HTR-8/SVneo (cell line): ENCODE results near the gene CCNF.
A peak's percentile ranks its signal among the peaks of the same experiment; 100 is the strongest.
"Not testable (repeated sequence)": the region's sequence is repeated elsewhere in the genome, so short reads cannot be mapped to it uniquely, and the experiment has no call there.

Experiments
- DNase-seq: peaks from one replicate; pipeline ENCODE4 v3.0.0; 2011; ENCODE audit warnings: low spot score, mixed read lengths; ENCODE audit not compliant: insufficient read length
- FAIRE-seq: peaks from 2 replicates; lab custom pipeline; 2011; peaks lifted over from hg19 to GRCh38; lab: Jason Lieb, UNC

CCNF gene, protein sequence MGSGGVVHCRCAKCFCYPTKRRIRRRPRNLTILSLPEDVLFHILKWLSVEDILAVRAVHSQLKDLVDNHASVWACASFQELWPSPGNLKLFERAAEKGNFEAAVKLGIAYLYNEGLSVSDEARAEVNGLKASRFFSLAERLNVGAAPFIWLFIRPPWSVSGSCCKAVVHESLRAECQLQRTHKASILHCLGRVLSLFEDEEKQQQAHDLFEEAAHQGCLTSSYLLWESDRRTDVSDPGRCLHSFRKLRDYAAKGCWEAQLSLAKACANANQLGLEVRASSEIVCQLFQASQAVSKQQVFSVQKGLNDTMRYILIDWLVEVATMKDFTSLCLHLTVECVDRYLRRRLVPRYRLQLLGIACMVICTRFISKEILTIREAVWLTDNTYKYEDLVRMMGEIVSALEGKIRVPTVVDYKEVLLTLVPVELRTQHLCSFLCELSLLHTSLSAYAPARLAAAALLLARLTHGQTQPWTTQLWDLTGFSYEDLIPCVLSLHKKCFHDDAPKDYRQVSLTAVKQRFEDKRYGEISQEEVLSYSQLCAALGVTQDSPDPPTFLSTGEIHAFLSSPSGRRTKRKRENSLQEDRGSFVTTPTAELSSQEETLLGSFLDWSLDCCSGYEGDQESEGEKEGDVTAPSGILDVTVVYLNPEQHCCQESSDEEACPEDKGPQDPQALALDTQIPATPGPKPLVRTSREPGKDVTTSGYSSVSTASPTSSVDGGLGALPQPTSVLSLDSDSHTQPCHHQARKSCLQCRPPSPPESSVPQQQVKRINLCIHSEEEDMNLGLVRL

DNA sequence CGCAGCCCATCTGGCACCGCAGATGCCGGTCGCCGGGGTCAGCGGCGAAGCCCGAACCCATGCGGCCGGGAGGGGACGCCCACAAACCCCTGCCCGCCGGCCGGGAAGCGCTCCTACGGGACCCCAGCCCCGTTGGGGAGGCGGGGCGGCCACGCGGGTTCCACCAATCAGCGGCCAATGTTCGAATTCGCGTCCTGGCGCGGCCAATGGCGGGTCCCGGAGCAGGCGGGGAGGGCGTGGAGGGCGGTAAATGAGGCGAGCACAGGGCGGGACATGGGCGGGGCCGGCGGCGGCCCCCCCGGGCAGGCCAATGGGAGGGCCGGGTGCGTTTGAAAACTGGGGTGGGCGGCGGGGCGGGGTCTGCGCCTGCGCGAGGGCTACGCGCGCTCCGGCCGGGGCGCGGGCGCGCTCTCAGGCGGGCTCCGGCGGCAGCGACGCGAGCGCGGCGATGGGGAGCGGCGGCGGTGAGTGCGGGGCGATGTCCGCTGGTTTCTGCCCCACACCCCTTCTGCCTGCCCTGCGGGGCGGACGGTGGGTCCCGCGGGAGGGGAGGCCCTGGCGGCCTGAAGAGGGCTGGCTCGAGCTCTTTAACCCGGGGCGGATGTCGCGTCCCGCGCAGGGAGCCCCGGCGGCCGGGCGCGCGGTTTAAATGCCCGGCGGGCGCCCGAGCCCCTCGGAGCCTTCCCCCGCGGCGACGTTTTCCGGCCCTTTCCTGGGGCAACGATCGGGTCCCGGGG is at the start of gene CCNF:
CCNF (plus strand) TSS at position 414 of the 737 bp plus-strand sequence; CDS start at position 449, 35 bp downstream.
- peak; percentile 98 for FAIRE-seq
- peak; percentile 95 for DNase-seq

DNA sequence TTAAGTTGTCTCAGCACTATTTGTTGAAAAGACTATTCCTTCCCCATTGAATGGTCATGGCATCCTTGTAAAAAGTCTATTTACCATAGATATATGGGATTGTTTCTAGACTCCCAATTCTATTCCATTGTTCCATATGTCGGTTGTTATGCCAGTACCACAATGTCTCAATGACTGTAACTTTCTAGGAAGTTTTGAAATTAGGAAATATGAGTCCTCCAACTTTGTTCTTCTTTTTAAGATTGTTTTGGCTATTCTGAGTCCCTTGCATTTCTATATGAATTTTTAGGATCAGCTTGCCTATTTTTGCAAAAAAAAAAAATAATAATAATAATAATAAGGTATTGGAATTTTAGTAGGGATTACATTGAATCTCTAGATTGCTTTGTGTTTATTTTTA is 45.7 kb upstream of the CCNF start:
- FAIRE-seq, result no peak

DNA sequence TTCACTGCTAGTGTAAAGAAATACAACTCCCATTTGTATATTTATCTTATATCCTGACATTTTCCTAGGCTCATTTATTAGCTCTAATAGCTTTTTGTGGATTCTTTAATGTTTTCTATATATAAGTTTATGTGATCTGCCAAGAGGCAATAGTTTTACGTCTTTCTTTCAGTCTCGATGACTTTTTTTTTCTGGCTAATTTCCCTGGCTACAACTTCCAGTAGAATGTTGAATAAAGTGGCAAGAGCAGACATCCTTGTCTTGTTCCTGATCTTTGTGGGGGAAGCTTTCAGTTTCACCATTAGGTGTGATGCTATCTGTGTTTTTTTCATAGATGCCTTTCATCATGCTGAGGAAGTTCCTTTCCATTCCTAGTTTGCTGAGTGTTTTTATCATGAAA is 44.8 kb upstream of the CCNF start:
- DNase-seq (no peak), FAIRE-seq (no peak)

More for the DNA sequence above, 45.7 kb upstream of the CCNF start:
- DNase-seq, result no peak

DNA sequence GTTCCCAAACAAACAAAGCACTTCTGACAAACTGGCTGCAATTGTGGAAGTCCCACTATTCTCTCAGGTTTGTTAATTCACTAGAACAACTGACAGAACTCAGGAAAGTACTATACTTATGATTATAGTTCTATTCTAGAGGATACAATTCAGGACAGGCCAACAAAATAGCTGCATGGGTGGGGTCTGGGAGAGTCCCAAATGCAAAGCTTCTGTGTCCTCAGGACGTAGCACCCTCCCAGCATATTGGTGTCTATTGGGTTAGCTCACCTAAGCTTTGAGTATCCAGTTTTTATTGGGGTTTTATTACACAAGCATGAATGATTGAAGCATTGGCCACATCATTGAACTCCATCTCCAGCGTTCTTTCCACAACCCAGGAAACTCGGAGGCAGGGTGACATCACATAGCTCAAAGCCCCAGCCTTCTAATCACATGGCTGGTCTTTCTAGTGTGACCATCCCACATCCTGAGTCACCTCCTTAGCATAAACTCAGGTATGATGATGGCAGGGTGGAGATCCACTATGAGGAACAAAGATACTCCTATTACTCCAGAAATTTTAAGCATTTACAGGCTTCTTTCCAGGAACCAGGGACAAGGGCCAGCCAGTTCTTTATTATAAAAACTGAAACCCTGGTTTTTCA is 43.9 kb upstream of the CCNF start:
- DNase-seq (no peak), FAIRE-seq (no peak)

GRCh38 chr16:2385982-2386381 is 43.3 kb upstream of the CCNF start:
- DNase-seq, FAIRE-seq: not testable (repeated sequence)

GRCh38 chr16:2386990-2387389 is 42.3 kb upstream of the CCNF start:
- FAIRE-seq, result no peak
- no peak for DNase-seq

- no peak for FAIRE-seq
- no peak for DNase-seq
Measured at GRCh38 chr16:2388139-2388874, 40.9 kb upstream of the CCNF start.

GRCh38 chr16:2388875-2389433 is 40.3 kb upstream of the CCNF start:
- no peak for FAIRE-seq
- DNase-seq, result no peak

- FAIRE-seq, result no peak
- no peak for DNase-seq
Measured at GRCh38 chr16:2392025-2392424, 37.2 kb upstream of the CCNF start.

- no peak for FAIRE-seq
- DNase-seq, result no peak
Measured at GRCh38 chr16:2398520-2398919, 30.7 kb upstream of the CCNF start.

DNA sequence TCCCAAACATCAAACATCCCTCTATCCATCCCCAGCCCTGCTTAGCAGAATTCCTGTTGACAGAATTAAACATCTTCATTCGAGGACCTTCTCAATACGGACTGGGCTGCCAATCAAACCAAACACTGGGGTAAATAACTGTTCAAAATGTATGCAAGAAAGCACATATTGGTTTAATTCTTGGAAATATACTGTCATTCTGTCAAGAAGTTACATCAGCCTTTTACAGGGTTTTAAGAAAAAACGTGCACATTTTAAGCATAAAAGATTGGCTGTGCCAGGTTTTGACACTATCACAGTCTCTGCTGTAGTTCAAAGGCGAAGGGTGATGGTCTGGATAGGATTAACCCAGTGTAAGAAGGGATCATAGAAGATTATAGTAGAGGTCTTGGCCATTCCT is 25.1 kb upstream of the CCNF start:
- FAIRE-seq (no peak), DNase-seq (no peak)

- FAIRE-seq, result no peak
- DNase-seq, result no peak
Measured at GRCh38 chr16:2415085-2415484, 14.2 kb upstream of the CCNF start.

- FAIRE-seq, result no peak
Measured at GRCh38 chr16:2420035-2420434, 9.2 kb upstream of the CCNF start.

DNA sequence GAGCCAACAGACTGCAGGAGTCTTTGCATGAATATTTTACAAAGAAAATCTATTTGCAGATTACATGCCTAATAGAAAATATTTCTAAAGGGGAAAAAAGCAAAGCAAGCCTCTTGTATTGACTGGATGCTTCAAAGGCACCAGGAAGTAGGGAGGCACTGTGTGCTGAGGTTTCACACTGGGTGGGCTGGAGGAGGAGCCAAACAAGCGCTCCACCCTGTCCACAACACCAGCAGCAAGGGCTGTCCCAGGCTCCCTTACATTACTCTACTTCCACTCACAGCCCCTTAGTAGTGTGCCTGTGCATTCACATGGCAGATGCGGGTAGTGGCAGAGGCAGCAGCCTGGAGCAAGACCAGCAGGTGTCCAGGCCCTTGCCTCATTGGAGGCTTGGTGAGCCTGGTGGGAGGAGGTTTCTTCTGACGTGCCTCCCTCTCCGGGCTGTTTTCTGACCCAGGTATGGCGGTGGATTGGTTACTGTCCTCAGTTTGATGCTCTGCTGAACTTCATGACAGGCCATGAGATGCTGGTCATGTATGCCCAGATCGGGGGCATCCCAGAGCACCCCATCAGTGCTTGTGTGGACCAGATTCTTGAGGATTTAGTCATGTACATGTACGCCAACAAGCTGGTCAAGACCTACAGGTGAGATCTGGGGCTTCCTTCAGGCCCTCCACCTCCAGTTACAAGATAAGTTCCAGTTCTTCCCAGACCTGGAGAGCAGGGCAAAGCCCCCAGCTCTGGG is 7.0 kb upstream of the CCNF start:
- no peak for FAIRE-seq

More at GRCh38 chr16:2420035-2420434, 9.2 kb upstream of the CCNF start:
- no peak for DNase-seq

GRCh38 chr16:2424061-2425007 is 4.9 kb upstream of the CCNF start:
- no peak for FAIRE-seq

More for the DNA sequence above, 7.0 kb upstream of the CCNF start:
- DNase-seq, result no peak

DNA sequence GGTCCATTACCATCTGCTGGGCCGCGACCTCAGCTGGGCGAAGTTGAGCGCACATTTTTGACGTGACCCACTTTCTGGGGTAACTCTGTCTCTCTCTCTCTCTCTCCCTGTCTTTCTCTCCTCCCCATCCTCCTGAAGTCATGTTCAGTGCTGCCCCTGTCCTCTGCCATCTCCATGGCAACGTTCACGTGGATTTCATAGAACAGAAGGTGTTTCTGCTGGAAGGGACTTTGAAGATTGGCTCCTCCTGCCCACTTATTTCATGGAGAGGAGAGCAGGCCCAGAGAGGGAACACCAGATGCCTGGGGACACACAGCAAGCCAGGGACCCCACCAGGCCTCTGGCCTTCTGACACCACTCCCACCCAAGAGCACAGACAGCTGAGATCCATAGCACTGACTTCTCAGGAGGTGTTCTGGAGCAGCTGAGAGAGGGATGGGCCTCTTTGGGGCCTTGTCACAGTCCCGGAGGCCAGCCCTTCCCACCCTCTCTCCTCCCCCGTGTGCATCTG is 4.2 kb upstream of the CCNF start:
- DNase-seq, result no peak
- no peak for FAIRE-seq

More at GRCh38 chr16:2424061-2425007, 4.9 kb upstream of the CCNF start:
- no peak for DNase-seq

DNA sequence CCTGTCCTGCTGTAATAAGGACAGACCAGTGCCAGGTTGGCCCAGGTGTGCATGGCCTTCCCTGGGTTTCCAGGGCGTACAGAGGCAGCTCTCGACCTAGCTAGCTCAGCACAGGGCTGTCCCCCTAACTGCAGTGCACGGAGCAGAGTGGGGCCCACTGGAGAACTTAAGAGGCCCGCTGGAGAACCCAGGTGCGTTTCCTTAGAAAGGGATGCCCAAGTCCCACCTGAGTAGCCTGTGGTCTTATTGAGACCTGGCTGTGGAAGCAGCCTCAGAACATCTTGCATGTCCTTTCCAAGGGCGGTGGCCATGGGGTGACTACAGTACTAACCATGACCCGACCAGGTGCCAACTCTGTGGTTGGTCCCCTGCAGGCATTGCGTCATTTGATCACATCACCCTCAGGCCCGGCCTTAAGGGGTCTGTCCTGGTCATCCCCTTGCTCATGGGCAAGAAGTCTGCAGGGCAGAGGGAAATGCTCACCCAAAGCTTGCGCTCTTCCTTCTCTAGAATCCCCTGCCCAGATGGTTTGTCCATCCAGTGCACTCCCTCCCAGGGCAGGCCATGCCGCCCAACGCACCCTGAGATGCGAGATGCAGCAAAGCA is 3.3 kb upstream of the CCNF start:
- FAIRE-seq, result no peak

More for the DNA sequence above, 3.3 kb upstream of the CCNF start:
- DNase-seq, result no peak
